ENCODE data around the gene EEFSEC.

EEFSEC gene

GRCh38 chr3:128320551-128321340 is 167.5 kb downstream of the EEFSEC start:
- DNase-seq = no peak

- DNase-seq = no peak
These were observed 168.1 kb downstream of the EEFSEC start for GRCh38 chr3:128321418-128321817.

GRCh38 chr3:128322030-128323022 is 169.0 kb downstream of the EEFSEC start:
- DNase-seq = peak; percentile 73

GRCh38 chr3:128323206-128324081 is 170.2 kb downstream of the EEFSEC start:
- peak; percentile 48 for DNase-seq

- DNase-seq = peak; percentile 45
These were observed 171.8 kb downstream of the EEFSEC start for GRCh38 chr3:128324911-128325592.

GRCh38 chr3:128326051-128326823 is 173.0 kb downstream of the EEFSEC start:
- DNase-seq = peak; percentile 38

- DNase-seq = no peak
These were observed 174.3 kb downstream of the EEFSEC start for GRCh38 chr3:128327606-128328031.

- no peak for DNase-seq
These were observed 175.5 kb downstream of the EEFSEC start for GRCh38 chr3:128328546-128329458.

- no peak for DNase-seq
These were observed 176.4 kb downstream of the EEFSEC start for GRCh38 chr3:128329491-128330213.

GRCh38 chr3:128330214-128330842 is 177.0 kb downstream of the EEFSEC start:
- DNase-seq = no peak

GRCh38 chr3:128334086-128334645 is 180.9 kb downstream of the EEFSEC start:
- no peak for DNase-seq

- no peak for DNase-seq
These were observed 181.5 kb downstream of the EEFSEC start for GRCh38 chr3:128334766-128335165.

GRCh38 chr3:128335621-128336296 is 182.5 kb downstream of the EEFSEC start:
- DNase-seq = no peak

- DNase-seq = no peak
These were observed 183.3 kb downstream of the EEFSEC start for GRCh38 chr3:128336337-128337156.

- DNase-seq = no peak
These were observed 184.0 kb downstream of the EEFSEC start for GRCh38 chr3:128337305-128337704.

GRCh38 chr3:128338536-128339330 is 185.5 kb downstream of the EEFSEC start:
- no peak for DNase-seq

Measured in activated CD8-positive, alpha-beta memory T cell treated with anti-CD3 and anti-CD28 coated beads for 24 hours (primary cell).